SK-N-MC (cell line): ENCODE data around the gene SOCS6.

Source experiments
- EZH2 ChIP-seq: fragments of 200-600 bp; sonication (generic); IDR thresholded peaks from one replicate; pipeline ENCODE4 v1.6.1; 2017; ENCODE audit warnings: antibody characterized with exemption
- POLR2AphosphoS5 ChIP-seq: IDR thresholded peaks from 2 replicates; pipeline ENCODE4 v1.6.1; 2012; ENCODE audit warnings: mild to moderate bottlenecking, low read depth, low read length, borderline replicate concordance

GRCh38 chr18:70370762-70371733 is 82.2 kb downstream of the SOCS6 start:
- TF ChIP-seq EZH2 (no peak), POLR2AphosphoS5 (no peak)
